Sigmoid colon (tissue), 4 donors: ENCODE results near the gene CFAP20DC.

ENCODE experiments used
- EP300 ChIP-seq, 4 donors: sonication (generic); formaldehyde crosslinking; IDR thresholded peaks; one replicate each; pipeline ENCODE4 v1.6.1; 2017; ENCODE audit warnings: antibody characterized with exemption in 4 of 4
- POLR2A ChIP-seq, 2 donors: fragments of 450-650 bp; IDR thresholded peaks; one replicate each; pipeline ENCODE4 v1.6.1; 2016; ENCODE audit warnings: antibody characterized with exemption in 2 of 2, mild to moderate bottlenecking in 2 of 2, moderate library complexity in 2 of 2
- POLR2AphosphoS5 ChIP-seq, 4 donors: sonication (generic); formaldehyde crosslinking; IDR thresholded peaks; one replicate each; pipeline ENCODE4 v1.6.1; 2017; ENCODE audit warnings: antibody characterized with exemption in 4 of 4
- TF ChIP-seq, protein P1 (sequence below), 4 experiments: fragments of 450-650 bp in 3 of 4; fragments of 200-600 bp in 1 of 4; IDR thresholded peaks; one replicate each; pipeline ENCODE4 v1.5.1; 2016 to 2019; ENCODE audit warnings: antibody characterized with exemption in 4 of 4, mild to moderate bottlenecking in 3 of 4, moderate library complexity in 2 of 4

DNA sequence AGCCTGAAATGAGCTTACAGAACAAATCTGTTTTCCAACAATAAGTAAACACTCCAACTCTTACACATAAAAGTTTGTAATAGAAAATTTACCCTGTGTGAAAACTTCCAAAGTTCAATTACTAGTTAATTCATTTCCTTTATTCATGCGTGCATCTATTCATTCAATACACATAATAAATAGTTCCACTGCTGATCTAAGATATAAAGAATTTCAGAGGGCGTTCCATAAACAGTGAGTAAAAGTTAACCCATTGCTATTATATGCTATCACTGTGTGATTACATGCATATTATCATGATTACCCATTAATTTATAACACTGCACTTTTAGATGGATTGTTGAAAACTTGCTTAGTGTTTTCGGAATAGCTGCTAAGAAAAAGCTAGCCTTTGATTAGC is 36.2 kb upstream of the CFAP20DC start:
- TF ChIP-seq POLR2AphosphoS5 (IDR thresholded peaks at IDR 0.05) (no peak), POLR2A (IDR thresholded peaks at IDR 0.05) (no peak), EP300 (IDR thresholded peaks at IDR 0.05) (no peak)
- TF ChIP-seq, protein P1, sequence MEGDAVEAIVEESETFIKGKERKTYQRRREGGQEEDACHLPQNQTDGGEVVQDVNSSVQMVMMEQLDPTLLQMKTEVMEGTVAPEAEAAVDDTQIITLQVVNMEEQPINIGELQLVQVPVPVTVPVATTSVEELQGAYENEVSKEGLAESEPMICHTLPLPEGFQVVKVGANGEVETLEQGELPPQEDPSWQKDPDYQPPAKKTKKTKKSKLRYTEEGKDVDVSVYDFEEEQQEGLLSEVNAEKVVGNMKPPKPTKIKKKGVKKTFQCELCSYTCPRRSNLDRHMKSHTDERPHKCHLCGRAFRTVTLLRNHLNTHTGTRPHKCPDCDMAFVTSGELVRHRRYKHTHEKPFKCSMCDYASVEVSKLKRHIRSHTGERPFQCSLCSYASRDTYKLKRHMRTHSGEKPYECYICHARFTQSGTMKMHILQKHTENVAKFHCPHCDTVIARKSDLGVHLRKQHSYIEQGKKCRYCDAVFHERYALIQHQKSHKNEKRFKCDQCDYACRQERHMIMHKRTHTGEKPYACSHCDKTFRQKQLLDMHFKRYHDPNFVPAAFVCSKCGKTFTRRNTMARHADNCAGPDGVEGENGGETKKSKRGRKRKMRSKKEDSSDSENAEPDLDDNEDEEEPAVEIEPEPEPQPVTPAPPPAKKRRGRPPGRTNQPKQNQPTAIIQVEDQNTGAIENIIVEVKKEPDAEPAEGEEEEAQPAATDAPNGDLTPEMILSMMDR (IDR thresholded peaks at IDR 0.05): no peak
